Suprapubic skin (tissue), 4 donors: ENCODE measurements around the gene STX8. TPM values are rescaled to one million over a fixed set of nuclear protein-coding genes. Genes with fewer than 3 reads are reported as not detected.

Experiments
- DNase-seq, 2 donors: peaks; one replicate each; pipeline ENCODE4 v3.0.0-alpha.2; 2019; ENCODE audit warnings: low spot score in 2 of 2
- H3K27ac ChIP-seq: fragments of 200-600 bp; sonication (generic); one replicate; pipeline ENCODE4 v1.5.1; 2019
- H3K27me3 ChIP-seq: fragments of 200-600 bp; sonication (generic); one replicate; pipeline ENCODE4 v1.5.1; 2019
- H3K36me3 ChIP-seq: fragments of 200-600 bp; sonication (generic); one replicate; pipeline ENCODE4 v1.5.1; 2019
- H3K4me1 ChIP-seq: fragments of 200-600 bp; sonication (generic); one replicate; pipeline ENCODE4 v1.5.1; 2019
- H3K4me3 ChIP-seq: fragments of 200-600 bp; sonication (generic); one replicate; pipeline ENCODE4 v1.5.1; 2019; ENCODE audit warnings: mild to moderate bottlenecking
- H3K9me3 ChIP-seq: fragments of 200-600 bp; sonication (generic); one replicate; pipeline ENCODE4 v1.5.1; 2019
- CTCF ChIP-seq, 2 donors: fragments of 200-600 bp in 1 of 2; fragments of 450-650 bp in 1 of 2; sonication (generic) in 1 of 2; IDR thresholded peaks; one replicate each; pipeline ENCODE4 v1.5.1; 2016 to 2019; ENCODE audit warnings: antibody characterized with exemption in 2 of 2, mild to moderate bottlenecking in 1 of 2, moderate library complexity in 1 of 2
- EP300 ChIP-seq: sonication (generic); formaldehyde crosslinking; IDR thresholded peaks from one replicate; pipeline ENCODE4 v1.6.1; 2017; ENCODE audit warnings: antibody characterized with exemption
- POLR2A ChIP-seq, 2 donors: fragments of 450-650 bp; IDR thresholded peaks; one replicate each; pipeline ENCODE4 v1.6.1; 2017; ENCODE audit warnings: antibody characterized with exemption in 2 of 2, mild to moderate bottlenecking in 2 of 2, moderate library complexity in 2 of 2
- POLR2AphosphoS5 ChIP-seq, 3 donors: sonication (generic); formaldehyde crosslinking; IDR thresholded peaks; one replicate each; pipeline ENCODE4 v1.6.1; 2017; ENCODE audit warnings: antibody characterized with exemption in 3 of 3
- WGBS: methylation state at CpG from one replicate; pipeline ENCODE4 v1.1.5; 2018; 5-methylcytosine and 5-hydroxymethylcytosine counted together
- total RNA-seq, 4 donors: library from RNA; depleted of rRNA; stranded (reverse); fragments of >200 nt; gene quantifications; one replicate each; pipeline ENCODE4 v1.1.0, GENCODE V29; 2016

STX8 gene
- total RNA-seq, 4 donors from 2014 or later = 21.5 to 74.0 (median 38.4) TPM

GRCh38 chr17:9218911-9219310, 356.7 kb downstream of the STX8 start:
- no peak for DNase-seq
- TF ChIP-seq CTCF (IDR thresholded peaks at IDR 0.05) = no peak
- TF ChIP-seq POLR2A (IDR thresholded peaks at IDR 0.05) = no peak
- TF ChIP-seq POLR2AphosphoS5 (IDR thresholded peaks at IDR 0.05) = no peak
- TF ChIP-seq EP300 = no peak
- WGBS = 95% methylated on average over 15 of the region's 15 CpGs
- Histone ChIP-seq H3K36me3 (no peaks in the 10 kb centered on the region), H3K4me1 (peaks cover 5% of the 10 kb centered on the region), H3K27ac (no peak overlapping the region), H3K4me3 (no peak overlapping the region), H3K27me3 (no peaks in the 10 kb centered on the region), H3K9me3 (peaks cover 10% of the 10 kb centered on the region)

- peak overlapping the region; percentile 78 for H3K27ac ChIP-seq
- no peak overlapping the region for H3K4me3 ChIP-seq
- peaks cover 5% of the 10 kb centered on the region for H3K4me1 ChIP-seq
- peaks cover 10% of the 10 kb centered on the region for H3K9me3 ChIP-seq
- WGBS = 72% methylated on average over 8 of the region's 8 CpGs
- DNase-seq = no peak
- no peaks in the 10 kb centered on the region for H3K36me3 ChIP-seq
- H3K27me3 ChIP-seq = no peaks in the 10 kb centered on the region
- TF ChIP-seq POLR2AphosphoS5 (IDR thresholded peaks at IDR 0.05) (no peak), POLR2A (IDR thresholded peaks at IDR 0.05) (no peak), CTCF (IDR thresholded peaks at IDR 0.05) (no peak), EP300 (no peak)
Measured at GRCh38 chr17:9218064-9218635, 357.5 kb downstream of the STX8 start.

GRCh38 chr17:9217151-9218056, 358.2 kb downstream of the STX8 start:
- peak in 1 of 3 donors; percentile 27 for TF ChIP-seq POLR2AphosphoS5 (IDR thresholded peaks at IDR 0.05)
- TF ChIP-seq EP300 = peak; percentile 8
- TF ChIP-seq CTCF (IDR thresholded peaks at IDR 0.05) = no peak
- 27% methylated on average over 5 of the region's 5 CpGs for WGBS
- peaks cover 5% of the 10 kb centered on the region for H3K4me1 ChIP-seq
- no peak overlapping the region for H3K4me3 ChIP-seq
- peak overlapping the region; percentile 78 for H3K27ac ChIP-seq
- no peaks in the 10 kb centered on the region for H3K36me3 ChIP-seq
- DNase-seq = no peak
- no peaks in the 10 kb centered on the region for H3K27me3 ChIP-seq
- peaks cover 10% of the 10 kb centered on the region for H3K9me3 ChIP-seq

- DNase-seq = no peak
- Histone ChIP-seq H3K36me3 (no peaks in the 10 kb centered on the region), H3K4me3 (no peak overlapping the region), H3K27ac (no peak overlapping the region), H3K4me1 (peaks cover 5% of the 10 kb centered on the region), H3K9me3 (peaks cover 10% of the 10 kb centered on the region), H3K27me3 (no peaks in the 10 kb centered on the region)
- TF ChIP-seq POLR2AphosphoS5 (IDR thresholded peaks at IDR 0.05) = no peak
- TF ChIP-seq EP300 = no peak
- no peak for TF ChIP-seq POLR2A (IDR thresholded peaks at IDR 0.05)
- TF ChIP-seq CTCF (IDR thresholded peaks at IDR 0.05) = no peak
Measured at GRCh38 chr17:9215465-9215864, 360.2 kb downstream of the STX8 start.

GRCh38 chr17:9213303-9213640, 362.3 kb downstream of the STX8 start:
- Histone ChIP-seq H3K9me3 (peaks cover 10% of the 10 kb centered on the region), H3K4me3 (no peak overlapping the region), H3K36me3 (no peaks in the 10 kb centered on the region), H3K27me3 (no peaks in the 10 kb centered on the region), H3K27ac (no peak overlapping the region), H3K4me1 (peaks cover 5% of the 10 kb centered on the region)
- peak in 1 of 2 donors; percentile 50 for DNase-seq
- WGBS = 77% methylated on average over 3 of the region's 3 CpGs
- TF ChIP-seq EP300 (no peak), POLR2A (IDR thresholded peaks at IDR 0.05) (no peak), CTCF (IDR thresholded peaks at IDR 0.05) (no peak), POLR2AphosphoS5 (IDR thresholded peaks at IDR 0.05) (no peak)
